Activated gamma-delta T cell treated with Interleukin-2 at 50 U/mL for 16 hours (primary cell): ENCODE data around the gene GADD45G.

Experiments
- DNase-seq: peaks from one replicate; pipeline ENCODE4 v3.0.0-alpha.2; 2020

GADD45G gene

GRCh38 chr9:89632192-89632733 is 27.5 kb downstream of the GADD45G start:
- no peak for DNase-seq

DNA sequence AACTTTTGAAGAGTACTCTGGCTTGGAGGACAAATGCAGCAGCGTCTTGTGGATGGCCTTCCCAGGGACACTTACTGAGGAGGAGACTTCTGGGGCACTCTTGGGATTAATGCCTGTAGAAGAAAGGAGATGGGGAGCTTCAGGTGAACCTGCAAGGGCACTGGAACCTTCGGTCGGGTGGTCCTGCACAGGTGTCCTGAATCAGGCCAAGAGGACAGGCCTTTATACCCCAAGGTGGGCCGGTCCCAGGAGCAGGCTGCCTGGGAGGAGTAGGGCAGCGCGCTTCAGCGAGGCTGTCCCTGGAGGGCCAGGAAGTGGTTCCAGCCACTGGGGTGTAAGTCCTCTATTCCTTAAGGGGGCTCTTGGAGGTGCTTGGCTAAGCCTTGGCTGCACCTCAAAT is 27.9 kb downstream of the GADD45G start:
- DNase-seq = no peak

- no peak for DNase-seq
These were observed 28.6 kb downstream of the GADD45G start for GRCh38 chr9:89633404-89633803.

- DNase-seq = no peak
These were observed 29.1 kb downstream of the GADD45G start for GRCh38 chr9:89633920-89634319.

- DNase-seq = no peak
These were observed 30.4 kb downstream of the GADD45G start for GRCh38 chr9:89634995-89635742.

DNA sequence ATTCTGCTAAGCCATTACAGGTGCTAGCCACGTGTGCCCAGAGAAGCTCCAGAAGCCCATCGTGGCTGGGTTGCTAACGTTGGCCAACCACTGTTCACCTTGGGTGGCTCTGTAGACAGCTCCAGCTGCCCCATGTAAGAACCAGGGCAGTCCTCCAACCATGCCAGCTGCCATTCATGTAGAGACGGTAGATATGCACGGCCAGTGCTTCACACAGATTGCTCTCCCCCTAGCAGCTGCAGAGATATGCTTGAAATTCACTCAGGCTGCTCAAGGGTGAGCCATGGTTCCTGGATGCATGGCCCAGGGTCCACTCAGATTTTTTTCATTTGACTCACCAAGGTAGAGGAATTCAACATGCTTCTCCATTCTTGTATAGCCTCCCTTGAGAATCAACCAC is 31.0 kb downstream of the GADD45G start:
- no peak for DNase-seq

- DNase-seq = no peak
These were observed 33.0 kb downstream of the GADD45G start for GRCh38 chr9:89637787-89638186.

- DNase-seq = no peak
These were observed 33.5 kb downstream of the GADD45G start for GRCh38 chr9:89638359-89638758.

- DNase-seq = no peak
These were observed 34.1 kb downstream of the GADD45G start for GRCh38 chr9:89638893-89639292.

GRCh38 chr9:89639367-89639795 is 34.6 kb downstream of the GADD45G start:
- no peak for DNase-seq

DNA sequence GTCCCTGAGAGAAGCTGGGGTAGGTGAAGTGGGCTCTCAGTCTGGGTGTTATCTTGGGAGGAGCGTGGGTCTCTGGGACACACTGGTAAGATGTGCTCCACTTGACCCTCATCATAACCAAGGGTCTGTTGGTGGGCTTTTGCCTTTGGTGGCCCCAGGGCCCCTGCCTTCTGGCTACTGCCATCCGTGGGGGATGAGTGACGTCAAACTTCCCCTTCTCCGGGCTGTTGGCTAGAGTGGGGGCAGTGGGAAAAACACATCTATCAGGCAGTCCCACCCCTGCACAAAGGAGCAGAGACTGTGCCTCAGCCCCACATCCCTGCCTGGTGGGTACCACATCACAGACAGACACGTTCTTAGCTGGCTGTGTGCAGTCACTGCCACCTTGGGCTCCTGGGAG is 35.1 kb downstream of the GADD45G start:
- DNase-seq = no peak

GRCh38 chr9:89640361-89640760 is 35.5 kb downstream of the GADD45G start:
- no peak for DNase-seq

DNA sequence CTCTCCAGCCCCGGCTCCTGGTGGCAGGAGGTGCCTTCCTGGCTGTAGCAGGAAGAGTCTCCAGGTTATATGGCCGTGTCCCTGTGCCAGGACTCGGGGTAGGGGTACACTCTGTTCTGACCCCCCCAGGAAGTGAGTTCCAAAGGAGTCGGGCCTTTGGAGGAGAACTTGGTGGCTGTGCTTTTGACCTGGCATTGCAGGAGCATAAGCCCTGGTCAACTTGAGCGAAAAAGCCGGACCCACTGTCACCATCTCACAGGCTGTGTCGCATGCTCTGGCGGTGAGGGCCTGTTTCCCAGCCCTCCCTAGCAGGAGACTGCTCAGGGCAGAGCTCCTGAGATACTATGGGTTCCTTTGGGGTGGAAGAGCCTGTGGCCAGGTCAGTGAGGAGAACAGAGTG is 36.0 kb downstream of the GADD45G start:
- DNase-seq = no peak

DNA sequence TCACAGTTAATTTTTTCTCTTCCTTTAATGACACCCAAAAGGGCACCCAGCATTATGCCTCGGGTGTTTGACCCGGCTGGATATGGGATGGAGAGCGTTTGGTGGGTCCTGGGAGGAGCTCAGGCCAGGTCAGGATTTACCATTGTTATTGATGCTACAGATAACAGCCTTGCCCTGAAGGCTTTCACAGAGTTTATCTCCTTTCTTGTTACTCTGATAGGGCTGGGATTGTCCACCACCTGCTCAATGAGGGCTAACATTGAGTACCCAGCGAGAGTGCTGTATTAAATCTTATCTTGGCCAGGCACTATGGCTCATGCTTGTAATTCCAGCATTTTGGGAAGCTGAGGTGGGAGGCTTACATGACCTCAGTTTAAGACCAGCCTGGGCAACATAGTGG is 37.2 kb downstream of the GADD45G start:
- DNase-seq = no peak

DNA sequence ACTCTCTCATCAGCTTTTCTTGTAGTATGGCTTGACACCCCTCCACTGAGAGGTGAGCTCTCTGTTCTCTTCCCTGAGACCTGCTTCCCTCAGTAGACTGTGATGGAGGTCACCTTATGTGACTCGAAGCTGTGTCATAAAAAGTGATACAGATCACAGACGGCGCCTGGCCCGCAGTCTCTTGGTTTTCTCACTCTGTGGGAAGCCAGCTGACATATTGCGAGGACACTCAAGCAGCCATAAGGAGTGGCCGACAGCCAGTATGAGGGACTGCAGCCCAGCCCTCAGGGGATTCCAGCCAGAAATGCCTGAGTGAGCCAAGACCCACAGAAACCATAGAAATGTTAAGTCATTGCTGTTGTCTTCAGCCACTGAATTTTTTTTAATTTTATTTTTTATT is 38.0 kb downstream of the GADD45G start:
- DNase-seq = no peak

DNA sequence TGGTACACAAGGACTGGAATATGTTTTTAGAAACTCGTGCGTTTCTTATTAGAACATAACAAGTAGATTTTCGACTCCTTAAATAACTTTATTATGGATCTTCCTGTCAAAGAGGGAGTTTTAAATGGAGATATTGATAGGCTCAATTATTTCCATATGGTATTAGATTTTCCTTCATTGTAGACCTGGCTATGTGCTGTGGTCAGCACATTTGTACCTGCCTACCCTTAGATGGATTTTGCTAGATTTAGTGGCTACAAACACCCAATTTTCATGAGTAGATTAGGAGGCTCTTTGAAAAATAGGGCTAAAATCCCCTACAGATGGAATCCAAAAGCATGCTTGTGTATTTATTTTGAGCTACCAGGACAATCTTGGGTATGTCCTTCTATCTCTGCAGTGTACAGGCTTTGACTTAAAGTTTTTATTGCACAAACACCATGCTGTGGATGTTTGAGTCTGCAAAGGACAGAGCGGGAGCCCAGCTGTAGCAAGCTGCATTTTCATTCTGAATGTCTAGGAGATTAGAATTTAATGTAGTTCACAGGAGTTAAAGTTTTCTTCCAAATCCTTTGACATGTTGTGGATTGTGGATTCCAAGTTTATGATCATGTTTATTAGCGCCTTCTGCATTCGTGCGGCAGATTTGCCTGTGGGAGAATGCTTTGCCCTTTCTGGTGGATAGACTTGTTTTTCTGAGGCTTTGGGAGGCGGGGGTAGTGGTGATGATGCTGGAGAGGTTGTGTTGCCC is 41.6 kb downstream of the GADD45G start:
- DNase-seq = no peak

- DNase-seq = no peak
These were observed 42.7 kb downstream of the GADD45G start for GRCh38 chr9:89647366-89648128.

- no peak for DNase-seq
These were observed 43.6 kb downstream of the GADD45G start for GRCh38 chr9:89648247-89649000.

DNA sequence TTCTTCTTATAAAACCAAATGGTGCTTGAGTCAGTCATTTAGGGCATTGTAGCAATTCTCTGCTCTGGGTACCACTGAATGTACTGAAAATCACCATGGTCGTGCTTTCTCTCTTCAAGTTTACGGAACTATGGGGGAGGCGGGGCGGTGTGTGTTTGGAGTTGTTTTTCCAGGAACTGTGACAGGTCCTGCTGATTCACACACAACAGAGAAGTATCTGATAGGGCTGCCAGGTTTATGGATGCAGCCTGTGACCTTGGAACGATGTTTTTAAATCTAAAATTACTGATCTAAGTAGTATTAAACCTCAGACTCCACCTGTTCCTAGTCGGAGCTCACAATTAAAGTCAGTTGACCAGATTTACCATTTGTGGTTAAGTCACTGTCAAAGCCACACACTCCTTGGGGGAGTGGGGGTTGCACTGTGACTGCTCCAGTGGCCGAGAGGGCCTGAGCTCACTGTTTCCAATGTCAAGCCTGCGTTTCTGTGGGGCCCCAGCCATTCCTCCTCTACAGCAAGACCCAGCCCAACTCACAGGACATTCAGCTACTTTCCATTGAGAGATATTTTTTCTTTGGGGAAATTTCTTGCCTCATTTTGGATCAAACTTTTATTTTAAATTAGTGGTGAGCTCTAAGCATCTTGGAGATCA is 44.4 kb downstream of the GADD45G start:
- no peak for DNase-seq

DNA sequence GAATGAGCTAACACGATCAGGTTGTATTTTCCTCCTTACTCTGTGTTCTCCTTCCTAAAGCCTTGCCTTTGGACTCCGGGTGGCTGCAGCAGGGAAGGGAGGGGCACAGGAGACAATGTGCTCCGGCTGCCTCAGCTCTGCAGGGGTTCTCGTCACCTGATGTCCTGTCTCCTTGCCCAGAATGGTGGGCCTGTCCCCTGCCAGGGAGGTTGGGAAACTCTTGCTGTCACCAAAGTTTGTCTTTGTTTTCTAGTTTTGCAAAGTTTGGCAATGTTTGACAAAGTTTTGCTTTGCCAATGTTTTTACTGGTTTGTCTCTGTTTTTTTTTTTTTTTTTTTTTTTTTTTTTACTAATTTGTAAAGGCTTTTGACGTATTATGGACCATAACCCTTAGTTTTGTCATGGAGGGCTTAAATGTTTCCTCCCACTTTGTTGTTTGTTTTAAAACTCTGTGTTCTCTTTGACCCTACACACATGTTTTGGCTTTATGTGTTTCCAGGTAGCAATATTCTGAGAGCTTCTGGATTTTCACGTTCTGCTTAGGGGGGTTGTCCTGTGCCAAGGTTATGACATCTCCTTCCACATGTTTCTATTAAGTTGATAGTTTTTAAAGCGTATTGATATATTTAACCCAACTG is 49.3 kb downstream of the GADD45G start:
- DNase-seq = no peak
